Mesenchymal stem cell (in vitro differentiated cells and primary cell): ENCODE measurements around the gene RAB29.

Experiments
- DNase-seq: peaks from one replicate; pipeline ENCODE4 v3.0.0-alpha.2; 2013
- H2AFZ ChIP-seq: one replicate; pipeline ENCODE4 v1.6.1; 2013; ENCODE audit warnings: low read depth, mild to moderate bottlenecking, control low read depth, inconsistent platforms, low read length, moderate library complexity
- H2AK5ac ChIP-seq: 2 replicates; pipeline ENCODE4 v1.6.1; 2013; ENCODE audit warnings: low read length, moderate library complexity, mild to moderate bottlenecking, inconsistent platforms; ENCODE audit not compliant: severe bottlenecking
- H2BK120ac ChIP-seq: one replicate; pipeline ENCODE4 v1.6.1; 2013; ENCODE audit warnings: low read depth, mild to moderate bottlenecking, inconsistent platforms, low read length, moderate library complexity
- H2BK12ac ChIP-seq, 2 experiments: one replicate each; pipeline ENCODE4 v1.6.1; 2013; ENCODE audit warnings: inconsistent platforms in 2 of 2, low read length in 2 of 2, mild to moderate bottlenecking in 2 of 2, moderate library complexity in 2 of 2, control low read depth in 1 of 2
- H2BK15ac ChIP-seq: one replicate; pipeline ENCODE4 v1.6.1; 2013; ENCODE audit warnings: mild to moderate bottlenecking, low read depth, inconsistent platforms; ENCODE audit not compliant: poor library complexity, severe bottlenecking
- H2BK5ac ChIP-seq: 2 replicates; pipeline ENCODE4 v1.6.1; 2013; ENCODE audit warnings: low read depth, mild to moderate bottlenecking, low read length, control low read depth, inconsistent platforms; ENCODE audit not compliant: poor library complexity, severe bottlenecking
- H3K14ac ChIP-seq, 2 experiments: one replicate each; pipeline ENCODE4 v1.6.1; 2013; ENCODE audit warnings: inconsistent platforms in 2 of 2, low read length in 2 of 2, control low read depth in 1 of 2, mild to moderate bottlenecking in 1 of 2, moderate library complexity in 1 of 2
- H3K18ac ChIP-seq, 2 experiments: one replicate each; pipeline ENCODE4 v1.6.1; 2013; ENCODE audit warnings: inconsistent platforms in 2 of 2, low read length in 2 of 2, control low read depth in 1 of 2, low read depth in 1 of 2, mild to moderate bottlenecking in 1 of 2
- H3K23ac ChIP-seq, 2 experiments: one replicate each; pipeline ENCODE4 v1.6.1; 2013; ENCODE audit warnings: inconsistent platforms in 2 of 2, low read length in 2 of 2, mild to moderate bottlenecking in 2 of 2, moderate library complexity in 2 of 2, control low read depth in 1 of 2
- H3K27ac ChIP-seq: 2 replicates; pipeline ENCODE4 v1.5.1; 2013; ENCODE audit warnings: mild to moderate bottlenecking, moderate library complexity, low read length, control low read depth, inconsistent platforms; ENCODE audit not compliant: poor library complexity, severe bottlenecking
- H3K27me3 ChIP-seq, 2 experiments: 2 replicates each; pipeline versions ENCODE4 v1.6.1 to v1.7.0; 2013; ENCODE audit warnings: low read length in 2 of 2, mild to moderate bottlenecking in 2 of 2, moderate library complexity in 2 of 2, control low read depth in 1 of 2, inconsistent platforms in 1 of 2; ENCODE audit not compliant: control insufficient read depth in 1 of 2, insufficient read depth in 1 of 2
- H3K36me3 ChIP-seq, 2 experiments: 2 replicates each; pipeline versions ENCODE4 v1.6.1 to v1.7.0; 2013; ENCODE audit warnings: low read length in 2 of 2, control low read depth in 1 of 2, inconsistent platforms in 1 of 2, low read depth in 1 of 2, mild to moderate bottlenecking in 1 of 2; ENCODE audit not compliant: insufficient read depth in 2 of 2, control insufficient read depth in 1 of 2
- H3K4ac ChIP-seq, 2 experiments: one replicate each; pipeline ENCODE4 v1.6.1; 2013; ENCODE audit warnings: inconsistent platforms in 2 of 2, low read length in 2 of 2, mild to moderate bottlenecking in 2 of 2, moderate library complexity in 2 of 2, control low read depth in 1 of 2, low read depth in 1 of 2
- H3K4me1 ChIP-seq: 2 replicates; pipeline ENCODE4 v1.6.1; 2013; ENCODE audit warnings: low read depth, low read length, control low read depth; ENCODE audit not compliant: control insufficient read depth, insufficient read depth
- H3K4me2 ChIP-seq: 2 replicates; pipeline ENCODE4 v1.6.1; 2013; ENCODE audit warnings: low read length, mild to moderate bottlenecking, inconsistent platforms; ENCODE audit not compliant: poor library complexity, severe bottlenecking
- H3K4me3 ChIP-seq, 2 experiments: 2 replicates each; pipeline versions ENCODE4 v1.5.1 to v1.7.0; 2013; ENCODE audit warnings: low read length in 2 of 2, mild to moderate bottlenecking in 2 of 2, control low read depth in 1 of 2, low read depth in 1 of 2; ENCODE audit not compliant: insufficient read depth in 1 of 2
- H3K79me1 ChIP-seq: replicated peaks from 2 replicates; pipeline ENCODE4 v1.6.1; 2013; ENCODE audit warnings: mild to moderate bottlenecking, control low read depth, low read length, inconsistent platforms; ENCODE audit not compliant: poor library complexity, severe bottlenecking
- H3K9ac ChIP-seq: 2 replicates; pipeline ENCODE4 v1.7.0; 2013; ENCODE audit warnings: mild to moderate bottlenecking, low read length, moderate library complexity
- H3K9me3 ChIP-seq: 2 replicates; pipeline ENCODE4 v1.7.0; 2013; ENCODE audit warnings: mild to moderate bottlenecking, low read length; ENCODE audit not compliant: control insufficient read depth
- H4K8ac ChIP-seq: one replicate; pipeline ENCODE4 v1.6.1; 2013; ENCODE audit warnings: inconsistent platforms, mild to moderate bottlenecking, low read length, moderate library complexity
- H4K91ac ChIP-seq: one replicate; pipeline ENCODE4 v1.6.1; 2013; ENCODE audit warnings: mild to moderate bottlenecking, low read length, inconsistent platforms
- WGBS: methylation state at CpG from one replicate; pipeline ENCODE4 v1.1.7; 2013; ENCODE audit warnings: mixed read lengths; 5-methylcytosine and 5-hydroxymethylcytosine counted together

RAB29 gene

DNA sequence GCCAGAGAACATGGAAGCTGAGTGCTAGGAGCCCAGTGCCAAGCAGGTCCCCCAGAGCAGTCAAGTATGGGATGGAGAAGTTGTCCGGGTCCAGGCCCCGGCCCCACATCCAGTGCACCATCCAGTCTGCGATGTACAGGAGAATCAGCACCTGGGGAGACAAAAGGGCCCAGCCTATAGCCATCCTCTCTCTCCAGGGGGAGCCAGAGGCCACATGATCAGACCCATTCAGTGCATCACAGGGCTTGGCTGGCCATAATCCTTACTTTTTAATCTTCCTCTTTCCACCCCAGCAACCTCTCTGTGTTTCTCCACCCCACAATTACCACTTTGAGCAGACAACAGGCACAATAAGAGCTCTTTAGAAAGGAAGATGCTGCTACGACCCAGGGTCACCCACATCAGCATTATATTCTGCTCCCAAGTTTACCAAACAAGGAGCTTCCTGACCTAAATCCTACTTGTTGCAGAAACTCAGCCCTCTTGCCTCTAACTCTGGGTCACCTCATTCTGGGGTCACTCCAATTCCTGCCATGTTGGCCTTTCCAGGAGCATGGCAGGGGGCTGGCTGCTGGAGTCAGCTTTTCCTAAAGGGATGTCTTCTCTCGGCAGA, 16.4 kb upstream of the RAB29 start:
- Histone ChIP-seq H2BK120ac (no peak overlapping the region), H3K79me1 (no peaks in the 10 kb centered on the region), H2AK5ac (no peak overlapping the region), H3K23ac (no peak overlapping the region), H3K9me3 (no peaks in the 10 kb centered on the region), H3K9ac (no peak overlapping the region), H2AFZ (no peak overlapping the region), H4K91ac (no peak overlapping the region), H3K4me3 (no peak overlapping the region), H3K27ac (no peak overlapping the region), H2BK5ac (no peak overlapping the region), H4K8ac (no peak overlapping the region), H3K4me2 (no peak overlapping the region), H2BK12ac (no peak overlapping the region), H3K14ac (no peak overlapping the region), H3K18ac (no peak overlapping the region), H3K27me3 (no peaks in the 10 kb centered on the region), H3K4ac (no peak overlapping the region), H3K36me3 (peaks cover 38 to 67% of the 10 kb centered on the region in 2 experiments), H3K4me1 (no peaks in the 10 kb centered on the region), H2BK15ac (no peak overlapping the region)
- 70% methylated on average over 5 of the region's 5 CpGs for WGBS
- DNase-seq, result peak; percentile 52

DNA sequence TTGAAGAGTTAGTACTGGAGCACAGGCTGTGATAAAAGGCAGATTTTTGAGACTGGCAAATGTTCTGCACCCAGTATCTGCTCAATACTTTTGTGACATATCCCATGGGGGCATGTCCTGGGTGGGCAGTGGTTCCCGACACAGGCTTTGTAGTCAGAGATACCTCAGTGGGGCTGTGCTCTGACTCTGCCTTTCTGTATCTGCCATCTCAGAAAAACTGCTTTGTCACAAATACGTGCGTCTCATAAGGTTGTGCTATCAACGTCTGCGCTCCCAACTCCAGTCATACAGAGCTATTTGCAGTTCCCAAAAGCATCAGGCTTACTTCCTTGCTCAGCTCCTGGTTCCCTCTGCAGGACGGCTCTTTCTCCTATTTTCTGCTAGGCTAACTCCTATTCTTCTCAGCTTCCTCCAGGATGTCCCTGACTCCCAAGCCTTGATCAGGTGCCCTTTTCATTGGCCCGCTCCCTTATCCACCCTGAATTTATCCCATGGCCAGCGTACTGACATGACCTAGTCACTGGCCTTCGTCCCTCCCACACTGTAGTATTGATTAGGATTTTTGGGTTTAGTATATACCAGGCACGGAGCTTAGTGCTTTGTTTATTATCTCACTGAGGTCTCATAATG, 12.1 kb upstream of the RAB29 start:
- no peak for DNase-seq
- H2BK15ac ChIP-seq, result no peak overlapping the region
- 87% methylated on average over 10 of the region's 10 CpGs for WGBS
- H3K9me3 ChIP-seq, result no peaks in the 10 kb centered on the region
- no peak overlapping the region for H2AFZ ChIP-seq
- H3K14ac ChIP-seq, result no peak overlapping the region
- peaks cover 2% of the 10 kb centered on the region for H3K4me1 ChIP-seq
- H3K4me2 ChIP-seq, result no peak overlapping the region
- H2BK5ac ChIP-seq, result no peak overlapping the region
- H3K27me3 ChIP-seq, result no peaks in the 10 kb centered on the region
- no peaks in the 10 kb centered on the region for H3K79me1 ChIP-seq
- no peak overlapping the region for H2BK120ac ChIP-seq
- H4K91ac ChIP-seq, result no peak overlapping the region
- no peak overlapping the region for H3K4ac ChIP-seq
- H3K18ac ChIP-seq, result no peak overlapping the region
- peaks cover 10 to 25% of the 10 kb centered on the region in 2 experiments for H3K36me3 ChIP-seq
- H4K8ac ChIP-seq, result no peak overlapping the region
- no peak overlapping the region for H3K9ac ChIP-seq
- no peak overlapping the region for H2AK5ac ChIP-seq
- no peak overlapping the region for H2BK12ac ChIP-seq
- no peak overlapping the region for H3K4me3 ChIP-seq
- no peak overlapping the region for H3K23ac ChIP-seq
- no peak overlapping the region for H3K27ac ChIP-seq

DNA sequence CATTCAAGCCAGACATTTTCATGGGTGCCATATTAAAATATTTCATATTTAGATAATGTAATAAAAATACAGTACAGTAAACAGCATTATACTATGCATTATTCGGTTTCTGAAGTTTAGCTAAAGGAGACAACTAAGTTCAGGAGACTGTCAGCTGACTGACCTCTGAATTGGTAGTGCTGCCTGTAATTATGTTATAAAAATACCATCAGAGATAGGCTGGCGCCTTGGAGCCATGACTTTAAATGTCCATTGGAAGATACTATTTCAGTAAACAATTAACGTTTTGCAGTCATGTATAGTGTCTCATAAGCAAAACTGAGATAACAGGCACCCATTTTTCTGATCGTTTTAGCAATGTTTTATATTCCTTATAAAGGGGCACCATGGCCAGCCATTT, 11.3 kb upstream of the RAB29 start:
- no peak overlapping the region for H2BK120ac ChIP-seq
- H4K91ac ChIP-seq, result no peak overlapping the region
- H3K36me3 ChIP-seq, result peaks cover 7 to 19% of the 10 kb centered on the region in 2 experiments
- H2BK15ac ChIP-seq, result no peak overlapping the region
- no peak overlapping the region for H3K27ac ChIP-seq
- peaks cover 2% of the 10 kb centered on the region for H3K4me1 ChIP-seq
- H2AK5ac ChIP-seq, result no peak overlapping the region
- no peak overlapping the region for H4K8ac ChIP-seq
- no peaks in the 10 kb centered on the region for H3K9me3 ChIP-seq
- no peak overlapping the region for H3K18ac ChIP-seq
- H3K4me2 ChIP-seq, result no peak overlapping the region
- no peaks in the 10 kb centered on the region for H3K27me3 ChIP-seq
- WGBS, result 62% methylated on average over 3 of the region's 4 CpGs
- no peak overlapping the region for H3K4ac ChIP-seq
- H3K9ac ChIP-seq, result no peak overlapping the region
- no peak overlapping the region for H2BK5ac ChIP-seq
- H3K4me3 ChIP-seq, result no peak overlapping the region
- H2BK12ac ChIP-seq, result no peak overlapping the region
- H3K23ac ChIP-seq, result no peak overlapping the region
- no peak for DNase-seq
- no peaks in the 10 kb centered on the region for H3K79me1 ChIP-seq
- no peak overlapping the region for H3K14ac ChIP-seq
- H2AFZ ChIP-seq, result no peak overlapping the region

DNA sequence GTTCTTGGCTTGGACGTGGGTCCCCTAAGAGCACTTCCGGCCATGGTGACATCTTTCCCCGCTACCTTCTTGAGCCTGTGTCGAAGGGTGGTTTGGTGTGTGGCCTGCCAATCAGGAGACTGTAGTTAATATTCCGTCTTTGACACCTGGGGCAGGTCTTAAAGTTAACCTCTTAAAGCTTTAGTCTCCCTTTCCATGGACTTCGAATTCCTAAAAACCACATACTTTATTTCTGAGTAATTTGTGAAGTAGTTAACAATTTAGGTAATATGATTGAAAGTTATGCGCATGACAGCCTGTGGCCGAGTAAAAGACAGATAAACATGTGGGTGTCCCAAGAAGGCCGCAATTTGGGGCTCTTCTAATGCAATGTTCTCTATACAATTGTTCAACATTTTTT, 10.2 kb upstream of the RAB29 start:
- Histone ChIP-seq H3K4me2 (no peak overlapping the region), H4K8ac (no peak overlapping the region), H2AFZ (no peak overlapping the region), H3K36me3 (peaks cover 3 to 8% of the 10 kb centered on the region in 2 experiments), H3K4ac (no peak overlapping the region), H2BK5ac (no peak overlapping the region), H3K4me1 (peaks cover 2% of the 10 kb centered on the region), H3K79me1 (no peaks in the 10 kb centered on the region), H2BK120ac (no peak overlapping the region), H3K14ac (no peak overlapping the region), H2BK15ac (no peak overlapping the region), H3K27ac (no peak overlapping the region), H3K18ac (no peak overlapping the region), H3K9ac (no peak overlapping the region), H3K4me3 (no peak overlapping the region), H2BK12ac (no peak overlapping the region), H3K9me3 (no peaks in the 10 kb centered on the region), H3K27me3 (no peaks in the 10 kb centered on the region), H4K91ac (no peak overlapping the region), H2AK5ac (no peak overlapping the region), H3K23ac (no peak overlapping the region)
- WGBS, result 87% methylated on average over 6 of the region's 9 CpGs
- no peak for DNase-seq
